GM03348 (cell line): Measurements from ENCODE around the gene TBATA.

Source experiments
- DNase-seq: peaks from one replicate; pipeline ENCODE4 v3.0.0; 2012; ENCODE audit warnings: low spot score

Gene TBATA, protein sequence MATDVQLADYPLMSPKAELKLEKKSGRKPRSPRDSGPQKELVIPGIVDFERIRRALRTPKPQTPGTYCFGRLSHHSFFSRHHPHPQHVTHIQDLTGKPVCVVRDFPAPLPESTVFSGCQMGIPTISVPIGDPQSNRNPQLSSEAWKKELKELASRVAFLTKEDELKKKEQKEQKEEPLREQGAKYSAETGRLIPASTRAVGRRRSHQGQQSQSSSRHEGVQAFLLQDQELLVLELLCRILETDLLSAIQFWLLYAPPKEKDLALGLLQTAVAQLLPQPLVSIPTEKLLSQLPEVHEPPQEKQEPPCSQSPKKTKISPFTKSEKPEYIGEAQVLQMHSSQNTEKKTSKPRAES

DNA sequence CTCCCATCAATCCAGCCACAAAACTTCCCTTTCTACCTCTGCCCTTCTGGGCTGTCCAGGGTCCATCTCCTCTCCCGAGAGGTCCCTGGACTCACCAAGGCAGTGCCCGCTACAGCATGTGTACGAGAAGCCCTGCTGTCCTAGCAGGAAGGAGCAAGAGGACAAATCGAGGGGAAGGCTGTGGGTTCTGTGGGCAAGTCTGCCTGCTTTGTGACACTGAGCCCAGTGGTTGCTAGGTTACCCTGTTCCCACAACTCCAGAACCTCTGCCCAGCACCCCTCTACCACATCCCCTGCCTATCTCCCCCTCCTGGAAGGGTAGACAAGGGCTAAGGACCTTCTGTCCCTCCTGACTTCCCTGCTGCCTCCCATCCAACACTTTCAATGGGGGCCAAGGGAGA is at the start of gene TBATA:
Gene TBATA, minus strand, starts transcription at position 188 of the 400 bp plus-strand sequence. CDS start 1,998 bp downstream, outside the sequence.
- DNase-seq = no peak

DNA sequence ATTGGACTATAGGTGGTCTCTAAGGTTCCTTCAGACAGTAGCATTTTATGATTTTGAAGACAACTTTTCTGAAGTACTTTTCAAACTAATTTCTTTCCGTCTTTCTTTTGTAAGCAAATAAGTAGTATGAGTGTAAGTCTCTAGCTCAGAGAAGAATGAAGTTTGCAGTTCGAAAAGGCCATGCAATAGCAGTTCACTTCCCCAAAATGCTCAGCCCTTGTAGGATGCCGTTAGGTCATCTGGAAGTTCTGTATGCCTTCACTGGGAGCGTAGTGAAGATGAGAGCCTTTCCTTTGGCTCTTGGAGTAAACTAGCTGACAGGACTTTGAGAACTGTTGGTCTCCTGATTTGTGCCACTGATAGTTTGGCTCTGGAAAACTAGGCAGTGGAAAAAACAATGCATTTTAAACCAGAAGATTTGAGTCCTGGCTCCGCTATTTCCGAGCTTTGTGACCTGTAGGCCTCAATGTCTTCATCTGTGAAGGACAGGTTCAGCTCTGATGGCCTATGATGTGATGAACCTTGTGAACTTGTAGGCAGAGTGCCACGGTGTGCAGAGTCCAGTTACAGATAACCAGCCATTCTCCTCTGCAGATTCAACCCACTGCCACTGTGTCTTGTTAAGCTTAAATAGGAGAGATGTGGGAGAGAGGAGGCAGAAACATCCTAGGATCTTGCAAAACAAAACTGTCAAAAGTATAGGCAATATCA is 49.4 kb upstream of the TBATA start:
- no peak for DNase-seq

DNA sequence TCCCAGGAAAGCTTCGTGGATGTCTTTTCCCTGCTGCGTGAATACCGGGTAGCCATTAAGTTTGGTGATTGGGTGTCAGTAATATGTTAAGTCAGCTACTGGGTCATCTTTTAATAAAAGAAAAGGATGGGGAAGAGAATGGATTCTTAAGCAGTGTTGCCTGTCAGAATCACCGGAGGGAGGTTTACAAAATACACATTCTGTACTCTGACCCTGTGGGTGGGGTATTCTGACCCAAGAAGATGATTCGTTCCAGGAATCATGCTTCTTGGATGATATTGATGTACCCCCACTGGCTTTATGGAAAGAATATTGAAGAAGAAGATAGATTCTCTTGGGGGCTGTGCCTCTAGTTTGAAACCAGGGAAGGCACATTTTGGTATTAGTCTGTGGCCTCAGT is 48.8 kb upstream of the TBATA start:
- no peak for DNase-seq

DNA sequence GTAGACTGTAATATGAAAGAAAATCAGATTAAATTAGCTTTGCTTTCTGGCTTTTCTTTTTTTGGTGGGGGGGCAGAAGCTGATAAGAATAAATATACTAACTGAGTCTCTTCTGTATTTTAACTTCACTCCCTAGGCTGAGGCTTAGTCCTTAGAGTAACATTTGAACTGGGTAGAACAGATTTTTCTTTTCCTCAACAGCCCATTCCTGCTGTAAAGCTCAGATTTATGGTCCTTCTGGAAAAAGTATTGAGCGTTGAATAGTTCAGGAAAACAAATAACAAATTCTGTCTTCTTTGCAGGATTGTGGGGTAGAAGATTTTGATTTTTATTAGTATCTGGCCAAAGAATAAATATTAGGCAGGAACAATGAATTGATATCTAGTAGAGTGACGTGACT is 48.4 kb upstream of the TBATA start:
- no peak for DNase-seq

DNA sequence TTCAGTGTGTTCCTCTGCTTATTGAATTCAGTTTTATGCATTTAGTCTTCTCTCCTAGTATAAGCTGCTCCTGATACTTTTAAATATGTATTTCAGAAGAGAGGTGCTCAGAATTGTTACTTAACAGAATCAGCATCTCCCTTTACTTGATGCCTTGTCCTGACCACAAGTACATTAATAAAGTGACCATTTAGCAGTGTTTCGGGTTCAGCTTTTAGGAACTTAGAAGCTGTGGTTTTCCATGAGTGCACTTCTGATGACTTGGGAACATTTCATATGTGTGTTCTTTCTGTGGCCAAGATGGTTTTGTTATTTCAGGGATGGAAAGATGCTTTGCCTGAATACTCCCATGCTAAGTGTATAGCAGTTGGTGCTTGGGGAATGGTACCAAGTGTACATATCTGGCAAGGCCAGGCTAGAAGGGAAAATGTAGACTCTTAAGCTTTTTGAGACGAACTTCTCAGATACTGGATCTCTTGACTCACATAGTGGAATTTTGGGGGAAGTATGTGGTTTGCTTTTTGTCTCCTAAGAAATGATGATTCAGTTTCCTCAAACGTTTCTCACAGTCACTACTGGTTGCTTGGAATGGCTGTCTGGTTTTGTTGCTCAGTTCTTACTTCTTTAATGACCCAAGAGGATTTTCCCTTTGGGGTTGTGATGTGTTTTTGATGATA is 47.8 kb upstream of the TBATA start:
- DNase-seq = peak; percentile 77

DNA sequence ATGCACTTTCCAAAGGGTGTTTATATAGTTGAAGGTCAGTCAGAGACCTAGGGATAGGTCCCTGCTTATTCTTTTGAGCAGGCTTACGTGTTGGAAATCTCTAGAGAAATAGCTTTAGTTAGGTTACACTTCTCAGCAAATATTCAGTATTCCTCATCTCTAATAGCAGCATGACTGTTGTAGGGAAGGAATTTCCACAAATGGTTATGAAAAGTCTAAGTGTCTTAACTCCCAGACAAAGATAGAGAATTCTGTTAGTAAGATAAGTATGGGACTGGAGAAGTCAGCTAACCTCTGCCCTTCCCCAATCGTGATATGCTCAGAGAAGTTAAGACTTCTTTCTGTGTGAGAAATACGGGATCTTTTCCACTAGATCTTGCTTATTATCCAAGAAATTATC is 47.0 kb upstream of the TBATA start:
- DNase-seq = no peak

DNA sequence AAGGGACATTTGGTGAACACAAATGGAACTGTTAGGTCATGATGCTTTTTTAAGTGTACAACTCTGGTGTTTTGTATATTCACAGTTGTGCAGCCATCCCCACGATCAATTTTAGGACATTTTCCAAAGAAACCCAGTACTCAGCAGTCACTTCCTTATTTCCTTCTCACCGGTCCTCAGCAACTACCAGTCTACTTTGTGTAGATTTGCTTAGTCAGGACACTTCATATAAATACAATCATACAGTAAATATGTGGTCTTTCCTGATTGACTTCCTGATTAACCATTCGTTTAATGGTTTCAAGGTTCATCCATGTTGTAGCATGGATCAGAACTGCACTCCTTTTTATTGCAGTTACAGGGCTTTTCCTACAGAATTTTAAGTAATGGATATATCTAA is 45.0 kb upstream of the TBATA start:
- DNase-seq = no peak

DNA sequence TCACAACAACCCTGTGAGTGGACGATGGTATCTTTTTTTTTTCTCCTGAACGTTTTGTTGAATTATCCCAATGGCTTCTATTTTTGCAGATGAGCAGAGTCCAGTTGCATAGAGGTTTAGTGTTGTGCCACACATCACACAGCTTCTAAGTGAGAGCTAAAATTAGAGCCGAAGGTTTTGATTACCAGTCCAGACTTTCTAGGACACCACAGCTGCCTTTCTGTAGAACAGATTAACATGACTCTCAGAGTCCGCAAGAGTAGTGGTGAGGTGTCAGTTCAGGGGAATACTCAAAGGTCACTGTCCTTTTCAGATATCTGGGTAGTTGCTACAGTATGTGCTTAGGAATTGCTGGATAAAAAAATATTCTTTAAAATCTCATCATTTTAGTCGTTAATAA is 44.4 kb upstream of the TBATA start:
- no peak for DNase-seq

DNA sequence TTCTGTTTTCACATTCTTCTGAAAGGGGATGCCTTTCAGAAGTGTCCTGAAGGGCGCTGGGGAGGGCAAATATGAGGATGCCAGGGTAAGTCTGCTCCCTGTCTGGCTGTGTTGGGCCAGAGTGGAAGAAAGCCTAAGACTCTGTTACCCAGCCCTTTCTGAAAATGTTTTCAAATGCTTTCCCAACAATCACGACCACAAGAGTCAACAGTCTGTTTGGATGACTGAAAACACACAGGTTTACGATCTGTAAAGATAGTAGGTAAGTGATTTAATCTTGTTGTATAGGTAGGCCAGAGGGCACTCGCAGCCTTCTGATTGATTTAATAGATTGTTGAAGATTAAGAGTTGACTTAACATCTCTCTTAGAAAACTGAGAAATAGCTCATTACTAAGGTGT is 43.7 kb upstream of the TBATA start:
- DNase-seq = no peak

DNA sequence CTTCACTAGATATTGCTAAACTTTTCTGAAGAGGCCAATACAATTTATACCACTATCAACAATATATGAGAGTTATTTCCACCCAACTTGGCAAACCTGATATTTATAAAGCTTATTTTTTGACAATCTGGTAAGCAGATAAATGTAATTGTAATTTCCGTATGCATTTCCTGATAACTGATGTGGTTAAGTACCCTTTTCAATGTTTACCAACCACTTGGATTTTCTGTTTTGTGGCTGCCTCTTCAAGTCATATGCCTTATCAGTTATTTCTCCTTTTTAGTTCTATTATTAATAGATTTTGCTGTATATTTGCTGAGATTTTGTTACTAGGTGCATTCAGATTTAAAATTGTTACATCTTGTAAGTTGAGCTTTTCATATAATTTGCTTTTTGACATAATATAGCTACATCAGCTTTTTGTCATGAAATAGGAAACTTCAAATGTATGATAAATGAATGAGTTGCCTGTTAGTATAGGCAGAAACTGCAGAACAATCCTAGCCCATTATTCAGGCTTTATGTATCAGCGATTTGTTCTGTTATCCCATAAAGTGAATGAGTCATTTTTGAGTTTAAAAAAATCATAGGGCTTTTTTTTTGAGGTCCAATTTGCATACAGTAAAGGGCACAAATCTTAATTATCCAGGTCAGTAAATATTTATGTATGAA is 42.0 kb upstream of the TBATA start:
- no peak for DNase-seq

DNA sequence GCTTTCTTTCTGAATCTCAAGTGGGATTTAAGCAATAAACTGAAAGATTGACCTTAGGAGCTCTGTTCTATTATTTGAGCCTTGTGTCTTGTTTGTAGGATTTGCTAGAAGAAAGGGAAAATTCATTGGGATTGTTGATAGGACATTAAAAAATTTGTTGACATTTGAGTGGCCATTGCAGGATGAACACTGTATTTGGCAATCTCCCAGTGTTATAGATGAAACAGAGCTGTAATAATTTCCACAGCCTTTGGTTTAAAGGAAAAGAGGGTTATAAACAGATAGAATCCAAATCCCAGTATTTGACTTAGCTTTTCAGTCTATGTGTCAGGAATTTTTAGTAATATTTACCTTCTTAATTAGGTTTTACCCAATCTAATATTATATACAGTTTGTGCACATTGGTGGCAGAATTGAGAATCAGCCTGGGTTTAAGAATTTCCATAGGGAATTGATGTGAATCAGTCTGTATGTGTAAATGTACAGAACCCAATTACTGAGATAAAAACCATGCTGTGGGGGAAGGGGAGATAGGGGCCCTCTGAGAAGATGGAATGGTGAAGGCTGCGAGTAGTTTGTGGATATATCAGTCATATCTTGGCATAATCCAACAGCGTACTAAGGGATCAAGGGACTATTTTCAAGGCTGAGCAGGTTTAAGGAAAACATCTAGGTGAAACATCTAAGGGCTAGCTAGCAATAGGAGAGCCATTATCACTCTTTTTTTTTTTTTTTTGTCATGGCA is 37.1 kb upstream of the TBATA start:
- DNase-seq = no peak

DNA sequence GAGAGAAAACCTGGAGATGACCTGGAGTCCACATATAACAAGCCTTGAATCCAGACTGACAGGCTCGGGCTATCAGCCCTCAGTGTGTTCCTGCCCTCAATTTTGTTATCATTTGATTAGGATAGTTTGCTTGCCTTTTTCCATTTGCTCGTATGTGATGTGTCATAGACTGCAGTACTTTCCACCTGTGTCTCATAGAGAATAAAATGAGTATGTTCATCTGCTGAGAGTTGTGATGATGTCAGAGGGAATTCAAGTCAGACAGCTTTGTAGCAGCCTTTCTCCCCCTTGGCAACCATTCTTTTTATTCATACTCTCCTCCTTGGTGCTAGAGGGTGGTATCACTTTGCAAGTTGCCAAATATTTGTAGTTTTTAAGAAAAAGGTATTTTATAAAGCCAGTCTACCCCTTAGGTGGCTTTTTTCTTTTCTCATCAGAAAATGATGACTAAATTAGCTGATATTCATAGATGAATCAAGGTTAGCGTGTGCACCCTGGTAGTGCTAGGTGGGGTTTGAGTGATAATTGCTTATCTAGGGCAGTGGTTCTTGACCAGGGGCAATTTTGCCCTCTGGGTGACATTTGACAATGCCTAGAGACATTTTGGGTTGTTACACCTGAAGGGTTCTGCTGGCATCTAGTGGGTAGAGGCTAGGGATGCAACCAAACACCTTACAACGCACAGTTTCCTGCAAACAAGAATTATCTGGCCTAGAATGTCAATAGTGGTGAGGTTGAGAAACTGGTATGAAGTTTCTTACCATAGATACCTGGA is 36.0 kb upstream of the TBATA start:
- DNase-seq = no peak

DNA sequence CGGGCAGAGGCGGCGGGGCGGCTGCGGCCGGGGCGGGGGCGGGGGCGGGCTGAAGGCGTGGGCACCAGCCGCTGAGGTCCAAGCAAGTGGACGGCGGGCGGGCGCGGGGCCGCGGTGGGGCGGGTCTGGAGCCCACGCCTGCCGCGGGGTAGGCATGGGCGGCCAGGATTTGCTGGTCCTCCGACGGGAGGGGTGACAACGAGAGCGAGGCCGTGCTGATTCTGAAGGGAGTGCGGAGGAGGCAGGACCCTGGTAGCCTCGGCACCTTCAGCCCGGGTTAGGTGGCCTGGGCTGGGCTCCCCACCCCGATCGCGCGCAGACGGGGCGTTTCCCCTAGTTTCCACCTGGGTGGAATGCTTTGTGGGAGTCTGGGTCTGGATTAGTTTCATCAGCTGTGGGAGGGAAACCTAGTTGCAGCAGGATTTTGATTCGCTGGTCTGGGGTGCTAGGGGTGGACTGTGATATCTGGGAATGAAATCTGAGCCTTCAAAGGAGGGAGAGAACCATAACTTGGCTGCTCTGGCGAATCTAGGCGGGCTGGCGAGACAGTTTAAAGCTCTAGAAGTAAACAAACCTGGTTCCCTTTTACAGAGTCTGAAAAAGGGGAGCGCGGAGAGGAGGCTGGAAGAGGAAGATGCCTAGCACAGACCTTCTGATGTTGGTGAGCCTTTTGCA is 31.2 kb upstream of the TBATA start:
- peak; percentile 92 for DNase-seq

DNA sequence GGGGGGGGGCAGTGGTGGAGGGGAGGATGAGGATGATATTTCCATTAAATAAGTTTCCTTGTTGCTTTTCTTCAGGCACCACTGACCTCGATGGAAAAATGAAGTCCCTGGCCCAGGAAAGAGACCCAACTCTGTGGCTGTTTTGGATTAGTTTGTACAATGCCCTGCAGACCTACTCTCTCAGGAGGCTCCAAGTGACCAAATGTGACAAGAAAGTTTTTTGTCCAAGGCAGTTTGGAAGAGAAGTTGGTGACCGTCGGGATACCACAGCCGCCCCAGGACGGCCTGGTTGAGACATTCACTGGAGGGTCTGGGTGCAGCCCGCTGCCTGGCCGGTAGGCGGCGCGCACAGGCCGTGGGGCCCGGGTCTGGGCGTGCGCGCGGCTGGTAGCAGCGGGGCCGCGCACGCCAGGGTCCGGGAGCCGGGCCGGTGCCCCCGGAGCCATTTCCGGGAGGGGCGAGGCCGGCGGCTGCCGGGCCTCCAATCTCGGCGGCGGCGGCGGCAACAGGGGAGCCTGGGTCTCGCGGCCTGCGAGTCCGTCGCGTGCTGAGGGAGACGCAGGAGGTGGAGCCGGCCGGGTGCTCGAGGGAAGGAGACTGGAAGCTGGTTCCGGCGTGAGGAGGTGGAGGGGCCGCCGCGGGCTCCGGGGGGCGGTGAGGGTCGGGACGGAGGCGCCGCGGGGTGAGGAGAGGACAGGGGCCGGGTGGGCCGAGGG is 30.5 kb upstream of the TBATA start, which contains the start of gene SGPL1:
Gene SGPL1, plus strand, starts transcription at position 445 of the 716 bp plus-strand sequence. CDS start 906 bp downstream, outside the sequence.
- DNase-seq = peak; percentile 99

DNA sequence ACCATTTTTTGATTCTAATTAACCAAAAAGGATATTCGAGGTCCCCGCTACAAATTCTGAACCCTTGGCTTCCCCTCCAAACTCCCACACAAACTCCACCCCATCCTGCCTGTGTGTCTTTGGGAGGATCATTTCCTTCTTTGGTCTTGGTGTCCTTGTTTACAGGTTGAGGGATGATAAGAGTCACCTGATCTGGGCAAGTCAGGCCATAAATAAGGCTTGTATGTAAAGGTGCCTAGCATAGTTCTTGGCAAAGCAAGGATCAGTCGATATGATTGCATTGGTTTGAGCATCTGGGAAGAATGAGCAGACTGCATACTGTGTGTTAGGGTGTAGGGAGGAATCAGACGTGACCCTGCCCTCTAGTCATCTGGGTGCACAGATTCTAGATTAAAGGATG is 28.9 kb upstream of the TBATA start:
- no peak for DNase-seq

DNA sequence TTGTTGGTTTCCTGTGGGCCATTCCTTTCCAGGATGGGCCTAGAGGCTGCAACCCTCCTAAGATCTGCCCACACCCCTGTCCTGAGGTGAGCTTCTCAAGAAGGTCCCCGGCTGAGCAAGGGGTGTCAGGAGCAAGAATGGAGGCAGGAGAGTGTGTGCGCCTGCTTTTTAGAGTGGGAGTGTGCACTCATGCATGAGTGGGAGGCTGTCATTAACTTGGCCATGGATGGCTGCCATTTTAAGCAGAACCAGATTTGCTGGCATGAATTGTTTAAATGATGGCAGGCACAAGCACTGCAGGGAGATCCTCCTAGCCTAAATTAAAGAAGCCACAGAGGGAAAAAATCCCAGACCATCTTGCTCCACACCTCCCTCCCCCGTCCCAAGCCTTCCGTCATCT is 27.6 kb upstream of the TBATA start:
- DNase-seq = no peak

DNA sequence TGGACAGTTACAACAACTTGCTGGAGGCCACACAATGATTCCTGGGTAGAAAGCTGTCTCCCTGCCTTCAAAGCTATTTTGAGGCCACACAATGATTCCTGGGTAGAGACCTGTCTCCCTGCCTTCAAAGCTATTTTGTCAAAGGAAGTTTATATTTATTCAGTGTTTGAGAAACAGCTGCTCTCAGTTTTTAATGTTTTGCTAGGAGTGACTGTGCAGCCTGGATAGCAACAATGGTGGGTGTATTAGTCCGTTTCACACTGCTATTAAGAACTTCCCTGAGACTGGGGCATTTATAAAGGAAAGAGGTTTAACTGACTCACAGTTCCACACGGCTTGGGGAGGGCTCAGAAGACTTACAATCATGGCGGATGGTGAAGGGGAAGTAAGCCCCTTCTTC is 26.7 kb upstream of the TBATA start:
- DNase-seq = no peak

DNA sequence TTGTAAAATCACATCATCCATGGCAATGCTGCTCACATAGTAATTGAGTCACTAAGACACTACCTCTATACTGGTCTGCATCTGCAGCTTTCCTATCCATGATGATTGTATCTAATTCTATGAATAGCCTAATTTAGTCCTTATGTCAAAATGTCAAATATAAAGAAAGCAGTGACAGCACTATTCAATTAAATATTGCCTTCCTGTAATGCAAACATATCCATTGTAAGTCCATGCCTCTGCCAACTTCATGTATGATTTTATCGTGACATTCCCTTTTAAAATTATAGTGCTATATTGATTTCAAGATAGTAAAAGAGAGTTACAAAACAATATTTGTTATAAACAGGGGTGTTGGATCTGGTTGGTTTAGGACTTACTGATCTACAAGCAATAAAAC is 25.8 kb upstream of the TBATA start:
- DNase-seq = no peak

DNA sequence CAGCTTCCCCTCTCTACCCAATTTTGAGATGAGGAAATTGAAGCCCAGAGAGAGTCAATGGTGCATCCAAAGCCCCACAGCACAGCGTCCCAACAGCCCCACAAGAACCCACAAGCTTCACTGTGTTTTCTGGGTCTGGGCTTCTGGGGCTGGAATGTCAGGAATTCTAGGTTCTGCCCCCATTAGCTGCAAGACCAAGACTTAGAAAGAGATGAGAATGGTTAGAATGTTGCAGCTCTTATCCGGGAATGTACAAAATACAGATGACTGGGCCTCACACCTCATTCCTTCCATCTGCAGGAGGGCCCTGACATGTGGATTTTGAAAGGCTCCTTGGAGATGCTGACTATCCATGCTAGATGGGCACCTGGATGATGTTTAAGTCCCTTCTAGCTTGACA is 24.5 kb upstream of the TBATA start:
- DNase-seq = no peak
